ENCODE results near the gene RAB14.
A peak's percentile ranks its signal among the peaks of the same experiment; 100 is the strongest.

- TF ChIP-seq USF1 (IDR thresholded peaks at IDR 0.05; ENCODE audit: borderline replicate concordance, low read depth) (no peak), TAF1 (IDR thresholded peaks at IDR 0.05; ENCODE audit: borderline replicate concordance, low read depth, low read length) (no peak), JUND (IDR thresholded peaks at IDR 0.05) (no peak), CTCF (IDR thresholded peaks at IDR 0.05) (peak; percentile 96), EP300 (IDR thresholded peaks at IDR 0.05; ENCODE audit: borderline replicate concordance in 1 of 2, low read depth in 1 of 2, low read length in 1 of 2) (no peak)
These were observed 11.6 kb upstream of the RAB14 start for GRCh38 chr9:121213136-121213806.

Data from SK-N-SH (cell line).